IgD-negative memory B cell (primary cell): Measurements from ENCODE around the gene GRK5. TPM values are rescaled to one million over a fixed set of nuclear protein-coding genes. Genes with fewer than 3 reads are reported as not detected.
"Not testable (repeated sequence)": the region's sequence is repeated elsewhere in the genome, so short reads cannot be mapped to it uniquely, and the experiment has no call there.

Experiments used
- H3K27ac Mint-ChIP-seq, 3 donors: one replicate each; pipeline ENCODE4 v1.8.0; 2020 to 2022; ENCODE audit warnings: mild to moderate bottlenecking in 3 of 3, mixed read lengths in 3 of 3, moderate library complexity in 1 of 3
- H3K27me3 Mint-ChIP-seq: one replicate; pipeline ENCODE4 v1.8.0; 2021; ENCODE audit warnings: mixed read lengths
- H3K36me3 Mint-ChIP-seq: one replicate; pipeline ENCODE4 v1.8.0; 2020; ENCODE audit warnings: mild to moderate bottlenecking, mixed read lengths
- H3K4me1 Mint-ChIP-seq, 3 donors: one replicate each; pipeline ENCODE4 v1.8.0; 2020 to 2022; ENCODE audit warnings: mixed read lengths in 3 of 3, mild to moderate bottlenecking in 1 of 3
- H3K4me3 Mint-ChIP-seq, 4 donors: one replicate each; pipeline ENCODE4 v1.8.0; 2020 to 2022; ENCODE audit warnings: mild to moderate bottlenecking in 4 of 4, mixed read lengths in 4 of 4, moderate library complexity in 3 of 4
- H3K9me3 Mint-ChIP-seq, 3 donors: one replicate each; pipeline ENCODE4 v1.8.0; 2020 to 2021; ENCODE audit warnings: mixed read lengths in 3 of 3, mild to moderate bottlenecking in 1 of 3
- polyA plus RNA-seq: library from polyadenylated mRNA; unstranded; fragments of 300-500 nt; fragmentation: Illumina TruSeq; gene quantifications from one replicate; pipeline ENCODE4 v1.2.3, GENCODE V29; 2021

Gene GRK5
- polyA plus RNA-seq, 1 donor from 2014 or later: 18.1 TPM

- H3K4me3 Mint-ChIP-seq: peak overlapping the region in 1 of 4 donors; percentile 32
- H3K9me3 Mint-ChIP-seq: no peaks in the 10 kb centered on the region
- H3K27ac Mint-ChIP-seq: no peak overlapping the region
- H3K27me3 Mint-ChIP-seq: peaks cover 2% of the 10 kb centered on the region
- H3K4me1 Mint-ChIP-seq: peaks cover 8 to 10% (median 9%) of the 10 kb centered on the region in 3 donors
- peaks cover 2% of the 10 kb centered on the region for H3K36me3 Mint-ChIP-seq
Measured at GRCh38 chr10:119456435-119456810, 249.1 kb downstream of the GRK5 start.

DNA sequence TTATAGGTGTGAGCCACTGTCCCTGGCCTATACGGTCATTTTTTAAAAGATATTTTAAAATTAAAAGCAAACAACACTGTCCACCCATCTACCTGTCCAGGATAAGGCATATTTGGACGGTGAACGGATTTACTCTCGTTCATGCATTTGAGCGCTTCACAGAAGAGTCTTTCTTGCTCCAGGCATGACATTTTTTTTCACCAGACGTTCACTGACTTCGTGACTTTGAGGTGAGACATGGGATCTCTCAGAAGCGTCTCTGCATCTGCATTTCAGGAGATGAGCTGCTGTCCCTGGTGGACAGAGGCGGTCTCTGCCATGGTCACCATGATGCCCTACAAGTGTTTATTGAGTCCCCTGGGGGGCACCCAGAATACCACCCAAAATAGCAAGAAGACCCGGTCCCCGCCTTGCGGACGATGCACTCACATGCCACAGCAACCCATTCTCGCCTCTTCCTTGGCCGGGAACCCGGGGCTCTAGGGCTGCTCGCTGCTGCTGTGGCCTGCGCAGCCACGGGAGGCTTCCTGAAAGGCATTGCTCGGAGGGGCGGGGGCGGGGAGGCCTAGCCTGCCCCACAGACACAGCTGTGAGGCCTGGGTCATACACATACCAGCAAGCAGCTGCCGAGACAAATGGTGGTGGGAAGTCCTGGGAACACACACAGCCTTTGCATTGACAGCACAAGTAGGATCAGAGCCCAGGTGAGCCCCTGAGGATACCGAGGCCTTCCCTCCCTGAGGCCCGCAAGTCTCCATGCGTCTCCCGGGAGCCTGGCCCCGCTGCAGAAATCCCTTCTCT lies 250.8 kb downstream of the GRK5 start:
- Mint-ChIP-seq H3K4me1 (peaks cover 14 to 19% (median 18%) of the 10 kb centered on the region in 3 donors), H3K4me3 (no peak overlapping the region), H3K27me3 (peaks cover 2% of the 10 kb centered on the region), H3K36me3 (no peaks in the 10 kb centered on the region), H3K9me3 (no peaks in the 10 kb centered on the region), H3K27ac (no peak overlapping the region)

DNA sequence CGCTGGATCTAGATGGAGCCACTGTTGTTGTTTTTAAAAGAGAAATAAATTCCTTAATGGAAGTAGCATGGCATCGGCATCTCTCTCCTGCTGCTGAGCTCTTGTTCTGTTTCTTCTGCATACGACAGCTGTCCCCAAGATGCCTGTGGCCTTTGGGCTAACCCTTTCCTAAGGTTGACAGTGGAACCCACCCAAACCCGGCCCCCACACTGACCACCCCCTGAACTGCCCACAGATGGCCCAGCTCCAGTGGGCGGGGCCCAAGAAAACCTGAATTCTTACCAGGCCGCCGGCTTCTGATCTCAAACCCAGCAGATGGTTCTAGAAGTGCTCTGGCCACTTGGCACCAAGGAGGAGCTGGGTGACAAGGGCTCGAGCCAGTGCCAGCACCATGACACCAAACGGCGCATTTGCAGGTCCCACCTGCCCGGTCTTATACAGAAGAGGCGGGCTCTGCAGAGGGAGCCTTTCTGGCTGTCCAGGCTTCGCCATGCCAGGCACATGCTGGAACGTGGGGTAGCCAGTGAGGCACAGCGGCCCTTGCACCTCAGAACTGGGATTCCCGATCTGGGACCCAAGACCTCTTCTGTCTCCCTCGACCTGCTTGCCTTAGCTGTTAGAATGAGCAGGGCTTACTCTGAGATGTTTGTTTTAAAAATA lies 252.4 kb downstream of the GRK5 start:
- Mint-ChIP-seq H3K4me3 (no peak overlapping the region), H3K27ac (no peak overlapping the region)

GRCh38 chr10:119460369-119461195 lies 253.2 kb downstream of the GRK5 start:
- H3K4me1 Mint-ChIP-seq: peaks cover 9 to 20% (median 15%) of the 10 kb centered on the region in 3 donors
- no peaks in the 10 kb centered on the region for H3K9me3 Mint-ChIP-seq
- no peak overlapping the region for H3K27ac Mint-ChIP-seq
- no peaks in the 10 kb centered on the region for H3K36me3 Mint-ChIP-seq
- H3K27me3 Mint-ChIP-seq: peaks cover 2% of the 10 kb centered on the region
- no peak overlapping the region for H3K4me3 Mint-ChIP-seq

More for the DNA sequence above, 252.4 kb downstream of the GRK5 start:
- Mint-ChIP-seq H3K4me1 (peaks cover 14 to 19% (median 18%) of the 10 kb centered on the region in 3 donors), H3K27me3 (peaks cover 2% of the 10 kb centered on the region), H3K9me3 (no peaks in the 10 kb centered on the region), H3K36me3 (no peaks in the 10 kb centered on the region)

DNA sequence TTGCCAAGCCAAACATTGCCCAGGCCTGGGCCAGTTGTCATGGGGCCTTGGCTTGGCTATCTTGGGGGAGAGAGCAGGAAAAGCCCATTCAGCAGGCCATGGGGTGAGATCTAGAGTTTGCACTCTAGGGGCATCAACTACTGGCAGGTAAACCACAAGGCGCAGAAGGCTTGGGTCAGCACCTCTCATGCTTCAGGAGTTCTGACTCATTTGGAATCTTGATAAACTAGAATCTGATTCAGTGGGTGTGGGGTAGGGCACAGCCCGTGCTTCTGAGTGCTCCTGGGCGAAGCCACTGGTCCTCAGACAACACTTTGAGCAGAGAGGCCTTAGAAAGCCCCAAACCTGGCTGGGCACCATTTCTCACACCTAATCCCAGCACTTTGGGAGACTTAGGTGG lies 254.0 kb downstream of the GRK5 start:
- Mint-ChIP-seq H3K4me1 (peaks cover 3 to 19% (median 10%) of the 10 kb centered on the region in 3 donors), H3K27me3 (no peaks in the 10 kb centered on the region), H3K27ac (no peak overlapping the region), H3K36me3 (peaks cover 2% of the 10 kb centered on the region), H3K9me3 (no peaks in the 10 kb centered on the region), H3K4me3 (no peak overlapping the region)

DNA sequence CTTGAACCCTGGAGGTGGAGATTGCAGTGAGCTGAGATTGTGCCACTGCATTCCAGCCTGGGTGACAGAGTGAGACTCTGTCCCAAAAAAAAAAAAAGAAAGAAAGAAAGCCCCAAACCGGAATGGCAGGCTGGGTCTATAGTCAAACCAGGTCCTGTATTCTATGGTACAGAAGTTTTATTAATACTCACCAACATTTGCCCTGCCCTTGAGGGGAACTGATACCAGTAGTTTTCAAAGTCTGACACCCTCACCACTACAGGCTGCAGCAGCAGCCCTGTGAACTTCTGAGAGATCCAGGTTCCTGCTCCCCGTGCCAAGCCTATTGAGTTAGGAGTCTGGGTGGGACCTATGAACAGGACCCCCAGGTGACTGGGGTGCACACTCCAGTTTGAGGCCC lies 254.6 kb downstream of the GRK5 start:
- Mint-ChIP-seq H3K36me3 (peaks cover 2% of the 10 kb centered on the region), H3K9me3 (no peaks in the 10 kb centered on the region), H3K27ac (no peak overlapping the region), H3K27me3 (no peaks in the 10 kb centered on the region), H3K4me1 (peaks cover 6 to 19% (median 14%) of the 10 kb centered on the region in 3 donors), H3K4me3 (no peak overlapping the region)

GRCh38 chr10:119462773-119463172 lies 255.4 kb downstream of the GRK5 start:
- Mint-ChIP-seq H3K27ac (no peak overlapping the region), H3K4me3 (no peak overlapping the region), H3K9me3 (no peaks in the 10 kb centered on the region), H3K27me3 (no peaks in the 10 kb centered on the region), H3K36me3 (peaks cover 2% of the 10 kb centered on the region), H3K4me1 (peaks cover 7 to 19% (median 15%) of the 10 kb centered on the region in 3 donors)

DNA sequence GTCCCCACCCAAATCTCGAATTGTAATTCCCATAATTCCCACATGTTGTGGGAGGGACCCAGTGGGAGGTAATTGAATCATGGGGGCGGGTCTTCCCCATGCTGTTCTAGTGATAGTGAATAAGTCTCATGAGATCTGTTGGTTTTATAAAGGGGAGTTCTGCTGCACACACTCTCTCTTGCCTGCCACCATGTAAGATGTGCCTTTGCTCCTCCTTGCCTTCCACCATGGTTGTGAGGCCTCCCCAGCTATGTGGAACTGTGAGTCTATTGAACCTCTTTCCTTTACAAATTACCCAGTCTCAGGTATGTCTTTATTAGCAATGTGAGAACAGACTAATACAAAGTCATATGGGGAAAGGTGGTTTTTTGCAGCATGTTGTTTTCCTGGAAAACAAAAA lies 255.8 kb downstream of the GRK5 start:
- not testable (repeated sequence) for H3K27ac Mint-ChIP-seq, H3K9me3 Mint-ChIP-seq, H3K27me3 Mint-ChIP-seq, H3K36me3 Mint-ChIP-seq, H3K4me3 Mint-ChIP-seq
- peaks cover 7 to 19% (median 15%) of the 10 kb centered on the region in 3 donors for H3K4me1 Mint-ChIP-seq

- no peak overlapping the region for H3K4me3 Mint-ChIP-seq
- peaks cover 7 to 19% (median 15%) of the 10 kb centered on the region in 3 donors for H3K4me1 Mint-ChIP-seq
- H3K9me3 Mint-ChIP-seq: no peaks in the 10 kb centered on the region
- H3K27ac Mint-ChIP-seq: no peak overlapping the region
- H3K27me3 Mint-ChIP-seq: no peaks in the 10 kb centered on the region
- peaks cover 2% of the 10 kb centered on the region for H3K36me3 Mint-ChIP-seq
Measured at GRCh38 chr10:119465085-119465484, 257.7 kb downstream of the GRK5 start.

GRCh38 chr10:119466076-119466475 lies 258.7 kb downstream of the GRK5 start:
- Mint-ChIP-seq H3K36me3 (peaks cover 2% of the 10 kb centered on the region), H3K4me1 (peaks cover 7 to 17% (median 15%) of the 10 kb centered on the region in 3 donors), H3K27me3 (no peaks in the 10 kb centered on the region), H3K27ac (no peak overlapping the region), H3K9me3 (no peaks in the 10 kb centered on the region), H3K4me3 (no peak overlapping the region)

DNA sequence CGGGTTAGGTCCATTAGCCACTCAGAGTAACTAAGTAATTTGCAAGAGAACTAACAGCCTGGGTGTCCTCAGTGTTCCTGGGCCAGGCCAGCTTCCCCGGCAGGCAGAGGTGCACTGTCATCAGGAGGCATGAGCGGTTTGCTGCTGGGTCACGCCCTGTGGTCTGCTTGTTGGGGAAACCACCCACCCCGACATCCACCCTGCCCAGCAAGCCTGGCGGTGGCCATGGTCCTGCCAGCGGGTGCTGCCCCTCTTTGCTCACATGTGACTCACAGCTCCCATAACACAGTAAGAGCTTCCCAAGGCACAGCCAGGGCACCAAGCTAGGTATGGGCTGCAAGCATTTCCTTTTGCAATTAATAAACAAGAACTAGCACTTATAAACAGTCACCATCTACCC lies 259.3 kb downstream of the GRK5 start:
- H3K4me3 Mint-ChIP-seq: peak overlapping the region in 1 of 4 donors; percentile 17

GRCh38 chr10:119468542-119469324 lies 261.4 kb downstream of the GRK5 start:
- peaks cover 4 to 5% (median 4%) of the 10 kb centered on the region in 3 donors for H3K4me1 Mint-ChIP-seq
- H3K36me3 Mint-ChIP-seq: peaks cover 2% of the 10 kb centered on the region
- no peaks in the 10 kb centered on the region for H3K27me3 Mint-ChIP-seq
- peak overlapping the region in 1 of 3 donors; percentile 24 for H3K27ac Mint-ChIP-seq
- H3K9me3 Mint-ChIP-seq: peaks cover 0 to under 1% (median 0%) of the 10 kb centered on the region in 3 donors
- no peak overlapping the region for H3K4me3 Mint-ChIP-seq

More for the DNA sequence above, 259.3 kb downstream of the GRK5 start:
- peaks cover 2% of the 10 kb centered on the region for H3K36me3 Mint-ChIP-seq
- no peaks in the 10 kb centered on the region for H3K27me3 Mint-ChIP-seq
- H3K4me1 Mint-ChIP-seq: peaks cover 7 to 15% (median 11%) of the 10 kb centered on the region in 3 donors
- H3K27ac Mint-ChIP-seq: peak overlapping the region in 1 of 3 donors; percentile 71
- no peaks in the 10 kb centered on the region for H3K9me3 Mint-ChIP-seq

DNA sequence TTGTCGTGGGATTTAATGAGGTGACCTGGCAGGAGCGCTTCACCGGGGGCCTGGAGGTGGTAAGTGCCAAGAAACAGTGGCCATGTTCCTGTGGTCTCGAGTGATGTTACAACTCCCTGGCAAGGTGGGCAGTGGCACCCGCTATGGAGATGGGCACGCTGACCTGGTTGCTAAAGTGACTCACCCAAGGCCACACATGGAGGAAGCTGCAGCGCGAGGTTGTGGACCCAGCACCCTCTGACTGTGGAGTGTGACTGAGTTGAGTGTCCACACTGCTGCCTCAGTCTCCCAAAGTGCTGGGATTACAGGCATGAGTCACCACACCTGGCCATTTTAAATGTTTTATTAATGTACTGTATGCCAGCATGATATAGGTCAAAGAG lies 261.9 kb downstream of the GRK5 start:
- Mint-ChIP-seq H3K27ac (no peak overlapping the region), H3K9me3 (peaks cover 0 to 5% (median 0%) of the 10 kb centered on the region in 3 donors), H3K4me1 (peaks cover 4 to 5% (median 4%) of the 10 kb centered on the region in 3 donors), H3K4me3 (no peak overlapping the region), H3K27me3 (no peaks in the 10 kb centered on the region), H3K36me3 (peaks cover 2% of the 10 kb centered on the region)

GRCh38 chr10:119469846-119470245 lies 262.5 kb downstream of the GRK5 start:
- Mint-ChIP-seq H3K27me3 (no peaks in the 10 kb centered on the region), H3K27ac (no peak overlapping the region), H3K9me3 (peaks cover 0 to 5% (median 0%) of the 10 kb centered on the region in 3 donors), H3K4me3 (no peak overlapping the region), H3K36me3 (peaks cover 2% of the 10 kb centered on the region), H3K4me1 (peaks cover 4 to 5% (median 4%) of the 10 kb centered on the region in 3 donors)
